ENCODE results near the gene BFAR. TPM values are rescaled to one million over a fixed set of nuclear protein-coding genes. Genes with fewer than 3 reads are reported as not detected.
"Not testable (repeated sequence)": the region's sequence is repeated elsewhere in the genome, so short reads cannot be mapped to it uniquely, and the experiment has no call there.

The BFAR gene
- total RNA-seq, 1 experiment from 2014 or later: 57.0 TPM

GRCh38 chr16:14635395-14636165 lies 2.8 kb downstream of the BFAR start:
- no peak for TF ChIP-seq CTCF (IDR thresholded peaks at IDR 0.05; ENCODE audit: unreplicated experiment)
- ChIA-PET CTCF (interaction anchor here (1.0 kb wide), 1 partner anchor 10 kb away, joined by 4 read pairs; no protein-coding TSS in a partner anchor), POLR2A (interaction anchor here (1.1 kb wide), 1 partner anchor 8 kb away, joined by 3 read pairs; no protein-coding TSS in a partner anchor)
- DNase-seq (ENCODE audit: unreplicated experiment): no peak
- Mint-ChIP-seq H3K4me1 (ENCODE audit: insufficient read depth, unreplicated experiment) (peaks cover 18% of the 10 kb centered on the region), H3K4me3 (ENCODE audit: unreplicated experiment) (peak overlapping the region; percentile 2), H3K27ac (ENCODE audit: low read depth, unreplicated experiment) (peak overlapping the region; percentile 17), H3K9me3 (ENCODE audit: unreplicated experiment) (peaks cover under 1% of the 10 kb centered on the region), H3K36me3 (ENCODE audit: insufficient read depth, unreplicated experiment) (peaks cover 40% of the 10 kb centered on the region), H3K27me3 (ENCODE audit: insufficient read depth, unreplicated experiment) (no peaks in the 10 kb centered on the region)
- BruUV-seq (replicated peaks): no TSS peak
- intact Hi-C loops (cut with micrococcal nuclease): no loop called here

GRCh38 chr16:14636179-14636950 lies 3.6 kb downstream of the BFAR start:
- intact Hi-C loops (cut with micrococcal nuclease); H3K9me3 Mint-ChIP-seq (ENCODE audit: unreplicated experiment); H3K27me3 Mint-ChIP-seq (ENCODE audit: insufficient read depth, unreplicated experiment); POLR2A ChIA-PET; CTCF ChIA-PET; DNase-seq (ENCODE audit: unreplicated experiment); BruUV-seq (replicated peaks): not testable (repeated sequence)
- peaks cover 40% of the 10 kb centered on the region for H3K36me3 Mint-ChIP-seq (ENCODE audit: insufficient read depth, unreplicated experiment)
- H3K4me3 Mint-ChIP-seq (ENCODE audit: unreplicated experiment): peak overlapping the region; percentile 2
- peaks cover 18% of the 10 kb centered on the region for H3K4me1 Mint-ChIP-seq (ENCODE audit: insufficient read depth, unreplicated experiment)
- H3K27ac Mint-ChIP-seq (ENCODE audit: low read depth, unreplicated experiment): peak overlapping the region; percentile 17

- H3K4me3 Mint-ChIP-seq (ENCODE audit: unreplicated experiment); H3K27me3 Mint-ChIP-seq (ENCODE audit: insufficient read depth, unreplicated experiment); CTCF ChIA-PET; H3K9me3 Mint-ChIP-seq (ENCODE audit: unreplicated experiment); BruUV-seq (replicated peaks); DNase-seq (ENCODE audit: unreplicated experiment); intact Hi-C loops (cut with micrococcal nuclease): not testable (repeated sequence)
- peak overlapping the region; percentile 17 for H3K27ac Mint-ChIP-seq (ENCODE audit: low read depth, unreplicated experiment)
- peaks cover 18% of the 10 kb centered on the region for H3K4me1 Mint-ChIP-seq (ENCODE audit: insufficient read depth, unreplicated experiment)
- peaks cover 40% of the 10 kb centered on the region for H3K36me3 Mint-ChIP-seq (ENCODE audit: insufficient read depth, unreplicated experiment)
- POLR2A ChIA-PET: interaction anchor here (0.7 kb wide), 1 partner anchor 22 kb away, joined by 5 read pairs; no protein-coding TSS in a partner anchor
Measured at GRCh38 chr16:14636951-14637240, 4.1 kb downstream of the BFAR start.

- POLR2A ChIA-PET: interaction anchor here (1.3 to 1.4 kb wide), 2 partner anchors 8 to 10 kb away, joined by 3 read pairs; partner anchors contain the start of genes BFAR and PARN
- Mint-ChIP-seq H3K36me3 (ENCODE audit: insufficient read depth, unreplicated experiment) (peaks cover 57% of the 10 kb centered on the region), H3K27ac (ENCODE audit: low read depth, unreplicated experiment) (no peak overlapping the region), H3K27me3 (ENCODE audit: insufficient read depth, unreplicated experiment) (no peaks in the 10 kb centered on the region), H3K9me3 (ENCODE audit: unreplicated experiment) (no peaks in the 10 kb centered on the region), H3K4me3 (ENCODE audit: unreplicated experiment) (no peak overlapping the region), H3K4me1 (ENCODE audit: insufficient read depth, unreplicated experiment) (peaks cover 7% of the 10 kb centered on the region)
- no peak for TF ChIP-seq CTCF (IDR thresholded peaks at IDR 0.05; ENCODE audit: unreplicated experiment)
- CTCF ChIA-PET: interaction anchor here (0.6 to 0.7 kb wide), 2 partner anchors 24 to 137 kb away, joined by 3 read pairs; no protein-coding TSS in a partner anchor
- intact Hi-C loops (cut with micrococcal nuclease): no loop called here
- no peak for DNase-seq (ENCODE audit: unreplicated experiment)
- BruUV-seq (replicated peaks): no TSS peak
Measured at GRCh38 chr16:14640538-14640937, 7.8 kb downstream of the BFAR start.

GRCh38 chr16:14641206-14641605 lies 8.5 kb downstream of the BFAR start:
- Mint-ChIP-seq H3K27ac (ENCODE audit: low read depth, unreplicated experiment) (no peak overlapping the region), H3K27me3 (ENCODE audit: insufficient read depth, unreplicated experiment) (no peaks in the 10 kb centered on the region), H3K4me1 (ENCODE audit: insufficient read depth, unreplicated experiment) (peaks cover 2% of the 10 kb centered on the region), H3K4me3 (ENCODE audit: unreplicated experiment) (no peak overlapping the region), H3K36me3 (ENCODE audit: insufficient read depth, unreplicated experiment) (peaks cover 57% of the 10 kb centered on the region), H3K9me3 (ENCODE audit: unreplicated experiment) (no peaks in the 10 kb centered on the region)
- DNase-seq (ENCODE audit: unreplicated experiment): no peak
- CTCF ChIA-PET: interaction anchor here (0.6 kb wide), 3 partner anchors 15 to 723 kb away, joined by 3 read pairs; no protein-coding TSS in a partner anchor
- no TSS peak for BruUV-seq (replicated peaks)
- intact Hi-C loops (cut with micrococcal nuclease): no loop called here
- POLR2A ChIA-PET: interaction anchor here (0.6 to 2.1 kb wide), 4 partner anchors 8 to 142 kb away, joined by 3 to 6 read pairs (median 3); partner anchors contain the start of genes BFAR and PARN
- TF ChIP-seq CTCF (IDR thresholded peaks at IDR 0.05; ENCODE audit: unreplicated experiment): no peak
